ENCODE measurements around the gene PIK3CG.

The PIK3CG gene

GRCh38 chr7:106870528-106870927 is 5.4 kb downstream of the PIK3CG start:
- no peak for TF ChIP-seq CTCF (conservative IDR thresholded peaks at IDR 0.05)

GRCh38 chr7:106870983-106871410 is 5.9 kb downstream of the PIK3CG start:
- TF ChIP-seq CTCF (conservative IDR thresholded peaks at IDR 0.05) = no peak
- H3K27ac ChIP-seq = no peak overlapping the region

More at GRCh38 chr7:106870528-106870927, 5.4 kb downstream of the PIK3CG start:
- no peak overlapping the region for H3K27ac ChIP-seq

- no peak overlapping the region for H3K27ac ChIP-seq
- no peak for TF ChIP-seq CTCF (conservative IDR thresholded peaks at IDR 0.05)
Measured at GRCh38 chr7:106871793-106872571, 6.9 kb downstream of the PIK3CG start.

GRCh38 chr7:106872763-106873162 is 7.7 kb downstream of the PIK3CG start:
- no peak for TF ChIP-seq CTCF (conservative IDR thresholded peaks at IDR 0.05)
- no peak overlapping the region for H3K27ac ChIP-seq

GRCh38 chr7:106874076-106874475 is 9.0 kb downstream of the PIK3CG start:
- no peak overlapping the region for H3K27ac ChIP-seq
- no peak for TF ChIP-seq CTCF (conservative IDR thresholded peaks at IDR 0.05)

- H3K27ac ChIP-seq = no peak overlapping the region
- TF ChIP-seq CTCF (conservative IDR thresholded peaks at IDR 0.05) = no peak
Measured at GRCh38 chr7:106875508-106875907, 10.4 kb downstream of the PIK3CG start.

GRCh38 chr7:106878748-106879439 is 13.8 kb downstream of the PIK3CG start:
- no peak for TF ChIP-seq CTCF (conservative IDR thresholded peaks at IDR 0.05)
- no peak overlapping the region for H3K27ac ChIP-seq

Measured in VCaP (cell line).